Inflammatory macrophage treated with lipopolysaccharide for 1 hour (primary cell): ENCODE data around the gene KCNK13.
"Not testable (repeated sequence)": the region's sequence is repeated elsewhere in the genome, so short reads cannot be mapped to it uniquely, and the experiment has no call there.

Experiments used
- DNase-seq, 2 donors: peaks; one replicate each; pipeline ENCODE4 v3.0.0-alpha.2; 2020 to 2022

KCNK13 gene

GRCh38 chr14:90061685-90062126, at the start of gene KCNK13:
Gene KCNK13 (plus strand): TSS chr14:90061994. CDS start chr14:90062206, 212 bp downstream.
- peak; percentile 50 to 51 for DNase-seq

- DNase-seq, result no peak
These were observed 44.4 kb upstream of the KCNK13 start for GRCh38 chr14:90017371-90017770.

GRCh38 chr14:90019824-90020523, 41.8 kb upstream of the KCNK13 start:
- no peak for DNase-seq

GRCh38 chr14:90023176-90023896, 38.5 kb upstream of the KCNK13 start:
- no peak for DNase-seq

- no peak for DNase-seq
These were observed 36.9 kb upstream of the KCNK13 start for GRCh38 chr14:90024910-90025309.

GRCh38 chr14:90026608-90027007, 35.2 kb upstream of the KCNK13 start:
- not testable (repeated sequence) for DNase-seq

GRCh38 chr14:90027842-90028241, 34.0 kb upstream of the KCNK13 start:
- no peak for DNase-seq

GRCh38 chr14:90034156-90034555, 27.6 kb upstream of the KCNK13 start:
- no peak for DNase-seq

GRCh38 chr14:90034835-90035525, 26.8 kb upstream of the KCNK13 start:
- no peak for DNase-seq

GRCh38 chr14:90039253-90040010, 22.4 kb upstream of the KCNK13 start:
- no peak for DNase-seq

GRCh38 chr14:90040411-90040810, 21.4 kb upstream of the KCNK13 start:
- DNase-seq, result no peak

GRCh38 chr14:90042496-90043252, 19.1 kb upstream of the KCNK13 start:
- DNase-seq, result peak in 1 of 2 donors; percentile 50

- no peak for DNase-seq
These were observed 16.2 kb upstream of the KCNK13 start for GRCh38 chr14:90045616-90046015.

GRCh38 chr14:90049390-90049789, 12.4 kb upstream of the KCNK13 start:
- DNase-seq, result no peak

GRCh38 chr14:90050271-90050670, 11.5 kb upstream of the KCNK13 start:
- DNase-seq, result no peak

- no peak for DNase-seq
These were observed 8.8 kb upstream of the KCNK13 start for GRCh38 chr14:90053044-90053443.

- DNase-seq, result no peak
These were observed 7.0 kb upstream of the KCNK13 start for GRCh38 chr14:90054803-90055202.

GRCh38 chr14:90056826-90057225, 5.0 kb upstream of the KCNK13 start:
- no peak for DNase-seq

GRCh38 chr14:90058876-90059458, 2.8 kb upstream of the KCNK13 start:
- peak in 1 of 2 donors; percentile 14 for DNase-seq

- DNase-seq, result peak; percentile 63 to 66
These were observed 1.4 kb upstream of the KCNK13 start for GRCh38 chr14:90060312-90060964.
